Measurements from ENCODE around the gene GABRB2. TPM values are rescaled to one million over a fixed set of nuclear protein-coding genes. Genes with fewer than 3 reads are reported as not detected.

GABRB2 gene
- 2.5 and 6.6 TPM in 2 replicates for total RNA-seq (ENCODE audit: low replicate concordance)
- long read RNA-seq, partial matches to known transcripts = 1 of 1 reads
- long read RNA-seq, other reads (novel, unspliced or antisense) = 0 of 1 reads

DNA sequence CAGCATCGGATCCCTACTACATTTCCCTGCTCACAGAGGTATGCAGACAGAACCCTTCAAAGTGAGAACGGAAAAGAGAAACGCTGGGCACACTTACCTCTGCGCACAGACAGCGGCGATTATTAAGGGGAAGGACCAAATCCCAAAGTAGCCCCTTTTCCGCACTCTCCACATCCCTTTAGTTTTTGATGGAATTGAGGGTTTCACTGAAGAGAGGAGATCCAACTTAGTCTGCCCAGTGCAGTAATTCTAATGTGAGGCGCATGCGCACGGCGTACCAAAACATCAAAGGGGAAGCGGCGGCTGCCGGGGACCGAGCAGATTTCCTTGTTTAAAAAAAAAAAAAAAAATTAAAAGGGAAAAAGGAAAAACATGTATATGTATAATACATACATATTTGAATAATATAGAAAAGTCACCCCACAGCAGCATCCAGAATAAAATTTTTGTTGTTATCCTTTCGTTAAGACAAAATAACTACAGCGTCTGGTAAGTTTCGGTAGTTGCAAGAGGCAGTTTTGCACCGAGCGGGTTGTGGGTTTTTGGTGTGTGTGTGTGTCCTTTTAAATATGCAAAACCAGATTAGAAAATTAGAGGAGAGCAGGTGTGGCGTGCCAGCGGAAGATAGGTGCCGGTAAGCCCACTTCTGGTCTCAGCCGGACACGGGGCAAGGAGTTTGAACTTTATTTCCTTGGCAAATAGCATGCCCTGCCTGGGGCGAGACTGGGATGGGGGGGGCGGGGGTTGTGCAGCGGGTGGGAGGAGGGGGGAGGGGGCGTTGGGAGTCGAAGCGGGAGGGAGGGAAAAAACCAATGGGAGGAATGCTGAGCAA is at the start of gene GABRB2:
TSS of gene GABRB2 (minus strand) at position 256 of the 832 bp plus-strand sequence. CDS start at position 174, 82 bp downstream.
- DNase-seq (ENCODE audit: extremely low spot score, unreplicated experiment) = peak; percentile 78
- Mint-ChIP-seq H3K9me3 (peaks cover 4% of the 10 kb centered on the region), H3K36me3 (no peaks in the 10 kb centered on the region), H3K27ac (peak within 1 kb of the TSS; percentile 74), H3K4me1 (ENCODE audit: unreplicated experiment) (peaks cover 8% of the 10 kb centered on the region), H3K4me3 (peak within 1 kb of the TSS; percentile 97), H3K27me3 (peaks cover 80% of the 10 kb centered on the region)
- TF ChIP-seq, protein P1, sequence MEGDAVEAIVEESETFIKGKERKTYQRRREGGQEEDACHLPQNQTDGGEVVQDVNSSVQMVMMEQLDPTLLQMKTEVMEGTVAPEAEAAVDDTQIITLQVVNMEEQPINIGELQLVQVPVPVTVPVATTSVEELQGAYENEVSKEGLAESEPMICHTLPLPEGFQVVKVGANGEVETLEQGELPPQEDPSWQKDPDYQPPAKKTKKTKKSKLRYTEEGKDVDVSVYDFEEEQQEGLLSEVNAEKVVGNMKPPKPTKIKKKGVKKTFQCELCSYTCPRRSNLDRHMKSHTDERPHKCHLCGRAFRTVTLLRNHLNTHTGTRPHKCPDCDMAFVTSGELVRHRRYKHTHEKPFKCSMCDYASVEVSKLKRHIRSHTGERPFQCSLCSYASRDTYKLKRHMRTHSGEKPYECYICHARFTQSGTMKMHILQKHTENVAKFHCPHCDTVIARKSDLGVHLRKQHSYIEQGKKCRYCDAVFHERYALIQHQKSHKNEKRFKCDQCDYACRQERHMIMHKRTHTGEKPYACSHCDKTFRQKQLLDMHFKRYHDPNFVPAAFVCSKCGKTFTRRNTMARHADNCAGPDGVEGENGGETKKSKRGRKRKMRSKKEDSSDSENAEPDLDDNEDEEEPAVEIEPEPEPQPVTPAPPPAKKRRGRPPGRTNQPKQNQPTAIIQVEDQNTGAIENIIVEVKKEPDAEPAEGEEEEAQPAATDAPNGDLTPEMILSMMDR (conservative IDR thresholded peaks at IDR 0.05) = no peak

DNA sequence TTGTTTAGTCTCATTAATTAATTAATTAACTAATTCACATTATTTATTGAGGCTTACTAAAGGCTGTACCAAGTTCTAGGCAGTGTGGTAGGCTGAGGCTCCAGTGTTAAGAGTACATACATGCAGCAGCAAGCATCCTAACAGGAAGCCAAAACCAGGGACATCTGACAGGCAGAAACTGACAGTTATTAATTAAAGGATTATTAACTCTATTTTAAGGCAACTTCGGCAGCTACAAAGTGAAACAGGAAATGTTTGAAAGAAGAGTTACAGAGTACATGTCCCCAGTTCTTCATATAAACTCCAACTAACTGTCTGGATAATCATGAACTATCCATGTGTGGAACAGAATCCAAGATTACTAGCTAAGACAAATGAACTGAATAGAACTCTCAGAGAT is 39.3 kb upstream of the GABRB2 start:
- Mint-ChIP-seq H3K4me1 (ENCODE audit: unreplicated experiment) (no peaks in the 10 kb centered on the region), H3K4me3 (no peak overlapping the region), H3K9me3 (no peaks in the 10 kb centered on the region), H3K27me3 (peaks cover 3% of the 10 kb centered on the region), H3K36me3 (no peaks in the 10 kb centered on the region), H3K27ac (no peak overlapping the region)
- DNase-seq (ENCODE audit: extremely low spot score, unreplicated experiment) = no peak
- TF ChIP-seq, protein P1 (conservative IDR thresholded peaks at IDR 0.05) = no peak

DNA sequence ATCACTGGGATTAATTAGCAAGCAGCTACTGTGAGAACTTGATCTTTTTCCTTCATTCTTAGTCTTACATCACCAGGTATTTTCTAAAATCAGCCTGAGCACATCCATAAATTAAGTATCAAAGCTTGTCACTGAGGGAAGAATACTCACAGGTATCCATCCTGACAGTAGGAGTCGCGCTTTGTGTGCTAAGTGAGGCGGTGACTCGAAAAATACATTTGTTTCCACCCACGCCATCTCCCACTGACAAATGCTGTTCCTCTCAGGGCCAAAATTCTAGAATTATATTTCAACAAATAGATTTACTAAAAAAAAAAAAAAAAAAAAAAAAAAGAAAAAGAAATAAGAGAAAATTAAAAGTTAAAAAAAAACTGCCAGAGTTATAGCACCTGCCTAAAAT is 34.1 kb upstream of the GABRB2 start:
- no peak for DNase-seq (ENCODE audit: extremely low spot score, unreplicated experiment)
- TF ChIP-seq, protein P1 (conservative IDR thresholded peaks at IDR 0.05) = no peak
- H3K36me3 Mint-ChIP-seq = no peaks in the 10 kb centered on the region
- no peak overlapping the region for H3K27ac Mint-ChIP-seq
- H3K27me3 Mint-ChIP-seq = peaks cover 3% of the 10 kb centered on the region
- no peak overlapping the region for H3K4me3 Mint-ChIP-seq
- H3K9me3 Mint-ChIP-seq = no peaks in the 10 kb centered on the region
- no peaks in the 10 kb centered on the region for H3K4me1 Mint-ChIP-seq (ENCODE audit: unreplicated experiment)

DNA sequence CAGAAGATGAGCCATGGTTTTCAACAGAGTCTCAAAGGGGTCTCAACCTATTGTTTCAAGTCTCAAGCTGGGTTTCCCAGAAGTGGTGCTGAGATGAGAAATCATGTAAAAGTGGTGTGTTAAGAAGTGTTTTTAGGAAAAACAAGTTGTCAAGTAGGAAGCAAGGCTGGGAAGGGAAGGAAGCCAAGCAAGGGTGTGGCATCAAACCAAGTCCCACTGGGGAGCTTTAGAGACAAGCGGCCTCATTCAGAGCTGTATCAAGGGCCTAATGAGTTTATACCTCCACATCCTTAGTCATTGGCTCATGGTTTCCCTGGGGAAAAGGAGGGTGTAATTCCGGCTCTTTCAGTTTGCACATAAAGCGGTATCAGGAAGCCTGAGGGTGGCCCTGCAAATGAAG is 26.4 kb upstream of the GABRB2 start:
- H3K27ac Mint-ChIP-seq = no peak overlapping the region
- H3K4me3 Mint-ChIP-seq = no peak overlapping the region
- no peaks in the 10 kb centered on the region for H3K9me3 Mint-ChIP-seq
- TF ChIP-seq, protein P1 (conservative IDR thresholded peaks at IDR 0.05) = no peak
- no peaks in the 10 kb centered on the region for H3K36me3 Mint-ChIP-seq
- DNase-seq (ENCODE audit: extremely low spot score, unreplicated experiment) = no peak
- H3K4me1 Mint-ChIP-seq (ENCODE audit: unreplicated experiment) = no peaks in the 10 kb centered on the region
- H3K27me3 Mint-ChIP-seq = no peaks in the 10 kb centered on the region

DNA sequence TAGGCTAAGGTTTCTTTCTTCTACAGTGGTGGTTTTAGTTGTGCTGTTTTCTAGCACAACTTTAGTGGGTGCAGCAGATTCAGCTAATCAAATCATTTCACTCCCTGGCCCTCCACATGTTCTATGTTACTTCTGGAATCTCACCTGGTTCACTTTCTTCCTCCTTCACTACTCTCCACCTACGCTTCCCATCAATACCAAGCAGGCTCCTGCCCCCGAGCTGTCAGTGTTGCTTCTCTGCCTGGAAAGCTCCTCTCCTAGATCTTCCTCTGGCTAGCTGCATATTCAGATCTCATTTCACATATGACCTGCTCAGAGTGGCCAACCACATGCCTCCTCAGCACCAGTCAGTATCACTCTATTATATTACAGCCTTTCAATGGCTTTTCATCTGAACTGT is 19.6 kb upstream of the GABRB2 start:
- TF ChIP-seq, protein P1 (conservative IDR thresholded peaks at IDR 0.05) = no peak
- H3K4me3 Mint-ChIP-seq = no peak overlapping the region
- H3K27ac Mint-ChIP-seq = no peak overlapping the region
- DNase-seq (ENCODE audit: extremely low spot score, unreplicated experiment) = no peak
- no peaks in the 10 kb centered on the region for H3K36me3 Mint-ChIP-seq
- H3K27me3 Mint-ChIP-seq = peaks cover 6% of the 10 kb centered on the region
- no peaks in the 10 kb centered on the region for H3K9me3 Mint-ChIP-seq
- no peaks in the 10 kb centered on the region for H3K4me1 Mint-ChIP-seq (ENCODE audit: unreplicated experiment)

All from type B pancreatic cell (in vitro differentiated cells).